ENCODE measurements around the gene CDYL2. TPM values are rescaled to one million over a fixed set of nuclear protein-coding genes. Genes with fewer than 3 reads are reported as not detected.

Gene CDYL2
- total RNA-seq, 1 experiment from 2014 or later = 7.6 TPM

- ChIA-PET POLR2A (ENCODE audit: unreplicated experiment) (no interaction called here), CTCF (no interaction called here)
- Histone ChIP-seq H3F3A (ENCODE audit: low read length, unreplicated experiment) (no peaks in the 10 kb centered on the region), H3K36me3 (ENCODE audit: low read depth, low read length) (no peaks in the 10 kb centered on the region), H3K4me3 (ENCODE audit: low read length) (no peak overlapping the region), H3K4me2 (ENCODE audit: low read length) (no peak overlapping the region), H3K79me2 (ENCODE audit: low read length) (no peaks in the 10 kb centered on the region), H3K27me3 (ENCODE audit: low read length) (no peaks in the 10 kb centered on the region), H3K4me1 (ENCODE audit: insufficient read depth, low read length) (peaks cover 14% of the 10 kb centered on the region; the same call in 1 of the 2 replicates), H4K20me1 (ENCODE audit: low read length) (no peaks in the 10 kb centered on the region), H3K9me3 (ENCODE audit: low read length) (no peaks in the 10 kb centered on the region), H3K27ac (ENCODE audit: low read length) (no peak overlapping the region), H3K9me2 (replicated peaks; ENCODE audit: low read length) (no peaks in the 10 kb centered on the region), H2AFZ (ENCODE audit: low read length) (no peak overlapping the region), H3K9ac (ENCODE audit: low read length) (no peak overlapping the region)
- BruUV-seq (replicated peaks) = no TSS peak
- intact Hi-C loops (cut with micrococcal nuclease) = no loop called here
- TF ChIP-seq EZH2phosphoT487 (IDR thresholded peaks at IDR 0.05; ENCODE audit: borderline replicate concordance, low read length) (no peak), CTCF (conservative IDR thresholded peaks at IDR 0.05; ENCODE audit: low read depth, low read length) (no peak), EZH2 (IDR thresholded peaks at IDR 0.05; ENCODE audit: low read length, unreplicated experiment) (no peak)
- DNase-seq (no peak), ATAC-seq (no peak)
Measured at GRCh38 chr16:80585764-80586163, 218.6 kb downstream of the CDYL2 start.

GRCh38 chr16:80583466-80583865 lies 220.9 kb downstream of the CDYL2 start:
- Histone ChIP-seq H4K20me1 (ENCODE audit: low read length) (no peaks in the 10 kb centered on the region), H3K4me1 (ENCODE audit: insufficient read depth, low read length) (peaks cover 14% of the 10 kb centered on the region; the same call in 1 of the 2 replicates), H3K4me2 (ENCODE audit: low read length) (no peak overlapping the region), H3K9me3 (ENCODE audit: low read length) (no peaks in the 10 kb centered on the region), H3K27ac (ENCODE audit: low read length) (peak overlapping the region; percentile 43; the same call in 1 of the 2 replicates), H3F3A (ENCODE audit: low read length, unreplicated experiment) (no peaks in the 10 kb centered on the region), H3K27me3 (ENCODE audit: low read length) (no peaks in the 10 kb centered on the region), H3K9me2 (replicated peaks; ENCODE audit: low read length) (no peaks in the 10 kb centered on the region), H3K79me2 (ENCODE audit: low read length) (no peaks in the 10 kb centered on the region), H3K36me3 (ENCODE audit: low read depth, low read length) (no peaks in the 10 kb centered on the region), H2AFZ (ENCODE audit: low read length) (no peak overlapping the region), H3K9ac (ENCODE audit: low read length) (no peak overlapping the region), H3K4me3 (ENCODE audit: low read length) (no peak overlapping the region)
- DNase-seq (peak; percentile 64), ATAC-seq (no peak)
- POLR2A ChIA-PET (ENCODE audit: unreplicated experiment) = no interaction called here
- BruUV-seq (replicated peaks) = no TSS peak
- intact Hi-C loops (cut with micrococcal nuclease) = no loop called here
- CTCF ChIA-PET = no interaction called here
- TF ChIP-seq EZH2 (IDR thresholded peaks at IDR 0.05; ENCODE audit: low read length, unreplicated experiment) (no peak), EZH2phosphoT487 (IDR thresholded peaks at IDR 0.05; ENCODE audit: borderline replicate concordance, low read length) (no peak), CTCF (conservative IDR thresholded peaks at IDR 0.05; ENCODE audit: low read depth, low read length) (no peak)

GRCh38 chr16:80580109-80580832 lies 224.1 kb downstream of the CDYL2 start:
- Histone ChIP-seq H3K36me3 (ENCODE audit: low read depth, low read length) (no peaks in the 10 kb centered on the region), H3K4me3 (ENCODE audit: low read length) (no peak overlapping the region), H3K9me2 (replicated peaks; ENCODE audit: low read length) (no peaks in the 10 kb centered on the region), H3K79me2 (ENCODE audit: low read length) (no peaks in the 10 kb centered on the region), H2AFZ (ENCODE audit: low read length) (no peak overlapping the region), H4K20me1 (ENCODE audit: low read length) (no peaks in the 10 kb centered on the region), H3K4me1 (ENCODE audit: insufficient read depth, low read length) (peaks cover 14% of the 10 kb centered on the region; the same call in 1 of the 2 replicates), H3K9ac (ENCODE audit: low read length) (no peak overlapping the region), H3K9me3 (ENCODE audit: low read length) (no peaks in the 10 kb centered on the region), H3F3A (ENCODE audit: low read length, unreplicated experiment) (no peaks in the 10 kb centered on the region), H3K27ac (ENCODE audit: low read length) (no peak overlapping the region), H3K4me2 (ENCODE audit: low read length) (no peak overlapping the region), H3K27me3 (ENCODE audit: low read length) (no peaks in the 10 kb centered on the region)
- TF ChIP-seq EZH2 (IDR thresholded peaks at IDR 0.05; ENCODE audit: low read length, unreplicated experiment) (no peak), EZH2phosphoT487 (IDR thresholded peaks at IDR 0.05; ENCODE audit: borderline replicate concordance, low read length) (no peak), CTCF (conservative IDR thresholded peaks at IDR 0.05; ENCODE audit: low read depth, low read length) (no peak)
- BruUV-seq (replicated peaks) = no TSS peak
- ChIA-PET CTCF (no interaction called here), POLR2A (ENCODE audit: unreplicated experiment) (interaction anchor here (0.5 kb wide), 1 partner anchor 240 kb away, joined by 3 read pairs; no protein-coding TSS in a partner anchor)
- ATAC-seq = no peak
- intact Hi-C loops (cut with micrococcal nuclease) = no loop called here
- DNase-seq = peak; percentile 26
